RPMI8226 (cell line): Measurements from ENCODE around the gene PRAME.
"Not testable (repeated sequence)": the region's sequence is repeated elsewhere in the genome, so short reads cannot be mapped to it uniquely, and the experiment has no call there.

Experiments used
- DNase-seq: peaks from one replicate; pipeline ENCODE4 v3.0.0-alpha.2; 2015

PRAME gene

DNA sequence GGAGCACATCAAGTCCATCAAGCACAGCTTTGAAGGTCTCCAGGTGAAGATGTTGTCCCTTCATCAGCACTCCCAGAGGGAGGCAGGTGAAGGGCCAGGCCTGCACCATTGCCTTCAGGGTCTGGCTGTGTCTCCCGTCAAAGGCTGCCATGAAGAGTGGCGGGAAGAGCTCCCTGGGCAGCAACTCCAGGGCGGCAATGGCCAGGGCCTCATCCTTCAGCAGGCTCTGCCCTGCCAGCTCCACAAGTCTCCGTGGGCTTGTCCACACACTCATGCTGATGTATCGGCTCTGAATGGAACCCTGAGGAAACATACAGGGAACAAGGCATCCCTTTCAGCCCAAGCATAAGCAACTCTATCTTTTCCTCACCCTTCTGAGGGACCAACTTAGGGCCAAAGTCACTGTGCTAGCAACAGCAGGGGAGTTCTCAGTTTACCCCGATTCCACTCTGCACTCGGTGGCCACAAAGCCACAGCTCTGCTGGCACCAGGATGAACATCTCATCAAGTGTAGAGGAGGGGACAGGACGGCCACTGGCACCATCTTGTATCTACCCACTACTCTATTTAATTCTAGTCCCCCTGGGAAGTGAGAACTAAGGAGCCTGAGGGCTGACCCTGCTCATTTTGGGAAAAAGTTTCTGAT is 8.2 kb downstream of the PRAME start:
- no peak for DNase-seq

DNA sequence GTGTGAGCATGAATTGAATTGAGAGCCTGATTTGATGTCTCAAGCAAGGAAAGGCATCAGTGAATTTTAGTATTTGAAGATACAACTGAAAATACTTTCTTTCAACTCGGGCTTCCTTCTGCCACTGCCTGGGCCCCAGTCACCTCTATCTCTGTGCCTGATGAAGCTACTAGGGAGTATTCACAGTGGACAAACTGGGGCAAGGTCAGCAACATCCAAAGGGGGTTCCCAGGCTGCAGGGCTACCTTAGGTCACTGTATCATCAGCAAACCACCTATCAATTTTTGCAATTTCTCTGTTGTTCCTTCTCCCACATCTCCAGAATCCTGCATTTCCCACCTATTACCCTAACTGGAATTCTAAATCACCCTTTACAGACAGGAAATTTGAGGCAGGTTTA is 10.2 kb downstream of the PRAME start:
- no peak for DNase-seq

DNA sequence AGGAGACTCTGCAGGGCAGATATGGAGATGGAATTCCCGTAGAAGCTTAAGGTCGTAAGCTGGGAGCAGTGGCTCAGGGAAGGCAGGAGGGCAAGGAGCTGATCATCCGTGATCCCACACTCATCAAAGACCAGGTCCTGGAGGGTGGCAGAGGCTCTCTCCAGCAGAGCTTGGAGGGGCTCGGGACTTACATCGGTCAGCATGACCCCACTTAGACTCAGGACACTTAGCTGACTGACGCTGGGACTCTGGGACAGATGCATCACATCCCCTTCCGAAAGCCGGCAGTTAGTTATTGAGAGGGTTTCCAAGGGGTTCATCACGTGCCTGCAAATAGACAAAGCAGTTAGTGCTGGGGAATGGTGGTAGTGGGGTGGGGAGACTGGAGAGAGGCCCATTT is 10.7 kb downstream of the PRAME start:
- no peak for DNase-seq

DNA sequence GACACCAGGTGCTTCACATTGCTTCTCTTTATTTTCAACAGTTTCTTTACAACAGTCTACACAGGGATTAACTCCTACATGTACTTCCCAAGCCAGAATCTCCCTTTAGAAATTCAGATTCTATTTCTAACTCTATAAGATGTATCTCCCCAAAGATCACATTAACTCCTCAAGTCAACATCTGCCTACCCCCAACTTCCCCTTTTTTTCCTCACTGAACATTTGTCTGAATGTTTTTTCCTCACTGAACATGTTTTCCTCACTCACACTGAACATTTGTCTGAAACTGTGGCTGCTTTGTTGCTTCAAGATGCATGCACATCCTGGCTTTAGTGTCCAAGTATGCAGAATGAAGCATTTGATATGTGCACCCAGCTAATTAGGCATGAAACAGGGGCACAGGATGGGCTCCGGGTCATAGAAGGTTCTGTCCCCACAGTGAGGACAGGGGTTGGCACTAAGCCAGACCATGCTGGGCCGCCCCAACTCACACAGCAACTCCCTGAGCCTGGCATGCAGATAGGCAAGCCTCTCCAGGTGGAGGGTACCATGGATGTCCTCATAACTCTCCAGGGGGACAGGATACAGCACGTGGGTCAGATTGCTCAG is 11.3 kb downstream of the PRAME start:
- no peak for DNase-seq

DNA sequence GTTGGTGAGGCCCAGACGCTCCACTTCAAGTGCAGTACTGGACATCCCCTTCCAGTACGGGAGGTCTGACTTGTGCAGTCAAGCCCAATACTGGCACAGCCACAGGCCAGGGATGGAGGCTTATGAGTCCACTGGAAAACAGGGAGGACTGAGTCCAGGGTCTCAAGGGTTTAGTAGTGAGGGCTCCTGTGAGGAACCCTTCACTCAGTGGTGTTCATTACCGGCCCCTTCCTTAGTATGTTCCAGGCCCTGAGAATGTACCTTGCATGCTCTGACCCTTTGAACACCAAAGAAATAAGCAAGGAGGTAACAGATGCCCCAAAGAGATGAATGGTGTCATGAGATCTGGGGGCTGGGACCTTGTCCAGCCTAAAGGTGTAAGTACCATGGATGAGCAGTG is 11.8 kb downstream of the PRAME start:
- no peak for DNase-seq

DNA sequence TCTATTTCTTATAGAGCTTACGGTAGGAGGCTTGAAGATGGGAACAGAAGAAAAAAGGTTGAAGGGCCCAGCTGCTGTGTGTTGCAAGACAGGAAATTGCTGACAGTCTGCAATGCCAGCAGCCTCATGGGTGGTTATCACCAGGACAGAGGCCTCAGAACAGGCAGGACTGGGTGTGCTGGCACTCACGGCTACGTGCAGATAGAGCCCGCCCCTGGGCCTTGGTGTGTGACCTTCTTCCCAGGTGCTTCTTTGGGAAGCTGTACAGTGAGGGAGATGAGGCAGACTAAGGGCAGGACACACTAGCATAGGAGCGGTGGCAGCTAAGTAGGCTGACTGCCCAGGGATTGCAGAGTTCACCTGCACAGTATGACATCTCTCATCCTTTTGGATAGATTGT is 12.6 kb downstream of the PRAME start:
- DNase-seq, result peak; percentile 8

DNA sequence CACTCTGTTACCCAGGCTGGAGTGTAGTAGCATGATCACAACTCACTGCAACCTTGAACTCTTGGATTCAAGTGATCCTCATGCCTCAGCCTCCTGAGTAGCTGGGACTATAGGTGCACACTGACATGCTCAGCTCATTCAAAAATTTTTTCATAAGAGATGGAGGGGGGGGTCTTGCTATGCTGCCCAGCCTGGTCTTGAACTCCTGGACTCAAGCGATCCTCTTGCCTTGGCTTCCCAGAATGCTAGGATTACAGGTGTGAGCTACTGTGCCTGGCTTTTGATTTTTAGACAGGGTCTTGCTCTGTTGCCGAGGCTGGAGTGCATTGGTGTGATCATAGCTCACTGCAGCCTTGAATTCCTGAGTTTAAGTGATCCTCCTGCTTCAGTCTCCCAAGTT is 14.0 kb downstream of the PRAME start:
- DNase-seq, result no peak

DNA sequence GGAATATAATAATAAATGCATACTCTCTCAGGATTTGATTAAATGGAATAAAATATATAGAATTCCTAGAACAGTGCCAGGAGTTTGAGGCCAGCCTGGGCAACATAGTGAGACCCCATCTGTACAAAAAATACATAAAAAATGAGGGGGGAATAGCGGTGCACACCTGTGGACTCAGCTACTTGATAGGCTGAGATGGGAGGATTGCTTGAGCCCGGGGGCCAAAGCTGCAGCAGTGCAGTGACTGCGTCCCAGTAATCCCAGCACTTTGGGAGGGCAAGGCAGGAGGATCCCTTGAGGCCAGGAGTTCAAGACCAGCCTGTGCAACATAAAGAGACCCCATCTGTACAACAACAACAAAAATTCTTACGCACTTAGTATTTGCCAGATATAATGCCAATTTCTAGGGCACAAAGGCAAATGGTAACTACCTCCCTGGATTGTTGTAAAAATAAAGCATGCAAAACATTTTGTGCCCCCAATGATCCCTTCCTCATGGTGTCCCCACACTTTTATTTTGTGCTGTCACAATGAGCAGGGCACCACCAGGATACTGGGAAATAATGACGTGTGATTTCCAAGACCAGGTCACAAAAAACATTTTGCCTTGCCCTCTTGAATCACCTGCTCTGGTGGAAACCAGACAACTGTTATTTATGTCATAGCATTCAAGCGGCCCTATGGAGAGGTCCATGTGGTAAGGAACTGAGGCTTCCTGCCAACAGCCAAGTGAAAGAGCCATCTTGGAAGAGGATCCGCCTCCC is 20.7 kb downstream of the PRAME start:
- no peak for DNase-seq

DNA sequence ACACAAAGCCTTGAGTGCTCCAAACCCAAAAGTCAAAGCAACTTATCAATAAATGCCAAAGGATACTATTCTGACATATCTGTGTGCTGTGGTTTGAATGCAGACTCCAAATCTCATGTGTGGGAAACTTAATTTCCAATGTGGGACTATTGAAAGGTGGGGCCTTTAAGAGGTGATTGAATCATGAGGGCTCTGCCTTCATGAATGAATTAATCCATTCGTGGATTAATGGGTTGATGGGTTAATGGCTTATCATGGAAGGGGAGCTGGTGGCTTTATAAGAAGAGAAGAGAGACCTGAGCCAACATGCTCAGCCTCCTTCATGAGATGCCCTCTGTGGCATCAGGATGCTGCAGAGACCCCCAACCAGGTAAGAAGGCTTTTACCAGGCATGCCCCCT is 22.1 kb downstream of the PRAME start:
- no peak for DNase-seq

DNA sequence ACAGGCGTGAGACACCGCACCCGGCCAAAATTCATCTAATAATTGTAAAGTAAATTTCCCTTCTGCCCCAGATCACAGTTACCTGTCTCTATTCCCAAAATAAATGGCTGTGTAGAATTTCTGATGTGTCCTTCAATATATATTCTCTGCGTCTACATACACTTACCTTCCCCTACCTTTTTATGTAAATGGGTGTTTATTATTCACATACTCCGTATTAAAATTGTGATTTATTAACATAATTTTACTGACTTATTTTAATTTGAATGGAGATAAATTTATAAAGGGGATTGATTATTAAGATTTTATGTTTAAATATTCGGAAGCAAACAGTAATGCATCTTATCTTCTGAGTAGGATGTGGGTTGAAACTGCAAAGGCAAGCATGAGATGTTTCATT is 22.6 kb downstream of the PRAME start:
- DNase-seq, result no peak

DNA sequence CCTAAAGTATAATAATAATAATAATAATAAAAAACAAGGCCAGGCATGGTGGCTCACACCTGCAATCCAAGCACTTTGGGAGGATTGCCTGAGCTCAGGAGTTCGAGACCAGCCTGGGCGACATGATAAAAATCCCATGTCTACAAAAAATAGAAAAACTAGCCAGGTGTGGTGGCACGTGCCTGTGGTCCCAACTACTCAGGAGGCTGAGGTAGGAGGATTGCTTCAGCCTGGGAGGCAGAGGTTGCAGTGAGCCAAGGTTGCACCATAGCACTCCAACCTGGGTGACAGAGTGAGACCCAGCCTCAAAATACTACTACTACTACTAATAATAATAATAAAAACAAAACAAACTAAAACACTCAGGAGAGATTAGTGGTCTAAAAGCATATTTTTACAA is 23.4 kb downstream of the PRAME start:
- DNase-seq, result no peak

DNA sequence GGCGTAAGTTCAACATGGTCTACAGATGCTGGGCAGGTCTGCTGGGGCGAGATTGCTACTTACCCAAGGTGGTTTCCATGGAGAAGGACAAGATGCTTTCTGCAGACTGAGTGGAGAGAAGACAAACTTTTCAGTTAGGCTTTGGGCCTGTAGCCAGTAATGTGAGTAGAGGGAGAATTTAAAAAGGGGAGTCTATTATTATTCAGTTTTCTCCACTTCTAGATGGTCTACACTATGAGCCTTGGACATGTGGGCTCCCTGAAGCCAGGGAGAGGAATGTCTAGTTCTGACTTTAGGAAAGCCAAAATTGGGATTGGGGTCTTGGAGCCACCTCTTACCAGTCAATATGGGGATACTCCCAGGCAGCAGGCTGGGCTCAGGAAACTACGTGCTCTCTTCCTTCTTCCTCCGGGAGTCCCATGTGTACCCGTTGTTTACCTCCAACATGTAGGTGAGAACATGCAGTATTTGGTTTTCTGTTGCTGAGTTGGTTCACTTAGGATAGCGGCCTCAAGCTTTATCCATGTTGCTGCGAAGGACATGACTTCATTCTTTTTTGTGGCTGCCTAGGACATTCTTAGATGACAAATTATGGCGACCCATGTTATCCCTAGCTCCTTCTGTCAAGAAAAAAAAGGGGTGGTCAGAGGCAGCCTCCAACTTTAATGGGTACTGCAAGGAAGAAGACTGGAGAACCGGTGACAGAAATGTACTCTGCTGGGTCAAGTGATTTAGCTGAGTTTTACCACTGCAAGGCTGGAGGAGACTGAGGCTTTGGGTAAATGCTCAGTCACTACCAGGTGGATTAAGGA is 24.3 kb downstream of the PRAME start:
- DNase-seq, result no peak

DNA sequence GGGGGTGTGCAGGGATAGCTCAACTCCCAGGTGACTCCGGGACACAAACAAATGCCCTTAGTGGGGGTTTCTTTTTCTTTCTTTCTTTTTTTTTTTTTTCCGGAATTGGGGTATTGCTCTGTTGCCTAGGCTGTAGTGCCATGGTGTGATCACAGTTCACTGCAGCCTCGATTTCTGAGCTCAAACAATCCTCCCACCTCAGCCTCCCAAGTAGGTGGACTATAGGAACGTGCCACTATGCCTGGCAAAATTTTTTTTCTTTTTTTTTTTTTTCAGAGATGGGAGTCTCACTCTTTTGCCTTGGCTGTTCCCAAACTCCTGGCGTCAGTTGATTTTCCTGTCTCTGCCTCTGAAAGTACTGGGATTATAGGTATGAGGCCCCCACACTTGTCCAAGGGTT is 25.2 kb downstream of the PRAME start:
- no peak for DNase-seq

DNA sequence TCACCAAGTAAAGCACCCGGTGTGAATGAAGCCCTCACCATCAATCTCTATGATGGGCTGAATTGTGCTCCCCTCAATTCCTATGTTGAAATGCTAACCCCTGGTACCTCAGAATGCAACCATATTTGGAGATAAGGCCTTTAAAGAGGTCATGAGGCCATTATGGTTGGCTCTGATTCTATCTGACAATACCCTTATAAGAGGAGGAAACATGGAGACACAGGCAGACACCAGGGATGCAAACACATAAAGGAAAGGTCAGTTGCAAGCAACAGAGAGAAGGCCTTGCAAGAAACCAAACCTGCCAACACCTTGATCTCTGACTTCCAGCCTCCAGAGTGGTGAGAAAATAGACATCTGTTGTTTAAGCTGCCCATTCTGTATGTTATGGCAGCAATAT is 25.6 kb downstream of the PRAME start:
- no peak for DNase-seq

DNA sequence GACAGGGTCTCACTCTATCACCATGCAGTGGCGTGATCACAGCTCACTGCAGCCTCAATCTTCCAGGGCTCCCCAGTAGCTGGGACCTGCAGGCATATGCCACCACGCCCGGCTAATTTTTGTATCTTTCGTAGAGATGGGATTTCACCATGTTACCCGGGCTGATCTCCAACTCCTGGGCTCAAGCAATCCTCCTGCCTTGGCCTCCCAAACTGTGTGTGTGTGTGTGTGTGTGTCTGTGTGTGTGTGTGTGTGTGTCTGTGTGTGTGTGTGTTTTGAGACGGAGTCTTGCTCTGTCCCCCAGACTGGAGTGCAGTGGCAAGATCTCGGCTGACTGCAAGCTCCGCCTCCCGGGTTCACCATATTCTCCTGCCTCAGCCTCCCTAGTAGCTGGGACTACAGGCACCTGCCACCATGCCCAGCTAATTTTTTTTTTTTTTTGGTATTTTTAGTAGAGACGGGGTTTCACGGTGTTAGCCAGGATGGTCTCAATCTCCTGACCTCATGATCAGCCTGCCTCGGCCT is 26.5 kb downstream of the PRAME start:
- DNase-seq, result not testable (repeated sequence)

DNA sequence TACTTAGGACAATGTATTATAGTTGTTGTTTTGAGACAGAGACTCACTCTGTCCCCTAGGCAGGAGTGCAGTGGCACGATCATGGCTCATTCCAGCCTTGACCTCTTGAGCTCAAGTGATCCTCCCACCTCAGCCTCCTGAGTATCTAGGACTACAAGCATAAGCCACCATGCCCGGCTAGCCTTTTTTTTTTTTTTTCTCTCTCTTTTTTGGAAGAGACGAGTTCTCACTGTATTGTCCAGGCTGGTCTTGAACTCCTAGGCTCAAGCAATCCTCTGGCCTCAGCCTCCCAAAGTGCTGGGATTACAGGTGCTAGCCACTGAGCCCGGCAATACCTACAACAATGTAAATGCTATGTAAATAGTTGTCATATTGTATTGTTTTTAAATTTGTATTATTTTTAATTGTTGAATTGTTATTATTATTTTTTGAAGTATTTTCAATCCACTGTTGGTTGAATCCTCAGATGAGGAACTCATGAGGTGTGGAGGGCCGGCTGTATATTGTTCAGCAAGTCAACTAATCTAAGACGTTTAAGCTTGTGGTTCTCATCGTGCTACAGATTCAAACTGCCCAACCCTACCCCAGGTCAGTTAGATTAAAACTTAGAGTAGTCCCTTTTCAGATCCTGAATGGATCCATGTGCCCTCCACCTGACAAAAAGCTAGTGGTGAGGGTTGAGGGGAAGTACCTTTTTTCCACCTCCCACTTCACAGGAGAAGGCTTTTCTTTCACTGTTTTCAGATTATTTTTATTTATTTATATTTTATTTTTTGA is 27.1 kb downstream of the PRAME start:
- DNase-seq, result no peak

DNA sequence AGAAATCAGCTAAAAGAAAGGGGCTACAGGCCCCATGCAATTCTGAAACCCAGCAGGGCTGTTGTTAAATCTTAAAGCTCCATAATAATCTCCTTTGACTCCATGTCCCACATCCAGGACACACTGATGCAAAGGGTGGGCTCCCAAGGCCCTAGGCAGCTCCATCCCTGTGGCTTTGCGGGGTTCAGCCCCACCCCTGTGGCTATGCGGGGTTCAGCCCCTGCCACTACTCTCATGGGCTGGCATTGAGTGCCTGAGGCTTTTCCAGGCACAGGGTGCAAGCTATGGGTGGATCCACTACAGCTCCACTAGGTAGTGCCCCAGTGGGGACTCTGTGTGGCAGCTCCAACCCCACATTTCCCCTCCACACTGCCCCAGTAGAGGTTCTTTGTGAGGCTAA is 30.3 kb downstream of the PRAME start:
- no peak for DNase-seq

DNA sequence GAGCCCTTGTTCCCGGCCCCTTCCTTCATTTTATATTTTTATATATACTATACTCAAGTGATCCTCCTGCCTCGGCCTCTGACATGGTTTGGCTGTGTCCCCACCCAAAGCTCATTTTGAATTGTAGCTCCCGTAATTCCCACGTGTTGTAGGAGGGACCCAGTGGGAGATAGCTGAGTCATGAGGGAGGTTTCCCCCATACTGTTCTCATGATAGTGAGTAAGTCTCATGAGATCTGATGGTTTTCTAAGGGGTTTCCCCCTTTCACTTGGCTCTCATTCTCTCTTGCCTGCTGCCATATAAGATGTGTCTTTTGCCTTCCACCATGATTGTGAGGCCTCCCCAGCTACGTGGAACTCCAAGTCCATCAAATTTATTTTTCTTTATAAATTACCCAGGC is 31.8 kb downstream of the PRAME start:
- DNase-seq, result no peak

DNA sequence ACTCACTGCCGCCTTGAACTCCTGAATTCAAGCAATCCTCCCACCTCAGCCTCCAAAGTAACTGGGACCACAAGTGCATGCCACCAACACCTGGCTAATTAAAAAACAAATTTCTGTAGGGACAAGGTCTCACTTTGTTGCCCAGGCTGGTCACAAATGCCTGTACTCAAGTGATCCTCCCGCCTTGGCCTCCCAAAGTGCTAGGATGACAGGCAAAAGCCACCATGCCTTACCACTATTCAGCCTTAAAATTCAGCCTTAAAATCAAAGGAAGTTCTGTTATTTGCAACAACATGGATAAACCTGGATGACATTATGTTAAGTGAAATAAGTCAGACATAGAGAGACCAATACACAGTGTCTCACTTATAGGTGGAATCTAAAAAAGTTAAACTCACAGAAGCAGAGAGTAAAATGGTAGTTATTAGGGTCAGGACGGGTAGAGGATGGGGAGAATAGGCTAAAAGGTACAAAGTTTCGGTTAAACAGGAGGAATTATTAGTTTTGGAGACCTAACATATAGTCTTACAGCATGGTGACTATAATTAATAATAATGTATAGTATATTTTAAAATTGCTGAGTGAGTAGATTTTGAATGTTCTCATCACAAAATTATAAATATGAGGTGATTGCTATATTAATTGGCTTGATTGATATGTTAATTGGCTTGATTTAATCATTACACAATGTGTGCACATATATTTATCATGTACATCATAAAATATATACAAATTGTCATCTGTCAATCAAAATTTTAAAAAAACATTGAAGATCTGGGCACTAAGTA is 32.7 kb downstream of the PRAME start:
- DNase-seq, result no peak

DNA sequence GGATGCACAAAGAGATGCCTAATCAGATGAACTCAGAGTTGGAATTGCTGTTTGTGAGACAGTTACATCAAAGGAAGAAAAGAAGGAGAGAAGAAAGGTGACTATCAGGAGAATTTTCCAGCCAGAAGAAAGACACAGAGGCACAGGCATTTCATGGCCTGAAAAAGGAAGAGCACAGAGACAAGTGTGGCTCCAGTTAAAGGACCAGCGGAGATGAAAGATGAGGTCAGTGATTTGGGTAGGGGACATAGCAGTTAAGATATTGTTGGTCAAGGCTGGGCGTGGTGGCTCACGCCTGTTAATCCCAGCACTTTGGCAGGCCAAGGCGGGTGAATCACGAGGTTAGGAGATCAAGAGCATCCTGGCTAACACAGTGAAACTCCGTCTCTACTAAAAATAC is 35.6 kb downstream of the PRAME start:
- no peak for DNase-seq

DNA sequence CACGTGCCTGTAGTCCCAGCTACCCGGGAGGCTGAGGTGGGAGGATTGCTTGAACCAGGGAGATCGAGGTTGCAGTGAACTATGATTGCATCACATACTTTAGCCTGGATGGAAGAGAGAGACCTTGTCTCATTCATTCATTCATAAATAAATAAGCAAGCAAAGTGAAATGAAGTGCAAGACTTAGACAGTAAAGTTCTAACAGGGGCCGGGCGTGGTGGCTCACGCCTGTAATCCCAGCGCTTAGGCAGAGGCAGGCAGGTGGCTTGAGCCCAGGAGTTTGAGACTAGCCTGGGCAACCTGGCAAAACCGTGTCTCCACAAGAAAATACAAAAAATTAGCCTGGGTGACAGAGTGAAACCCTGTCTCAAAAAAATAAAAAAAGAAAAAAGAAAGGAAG is 37.4 kb downstream of the PRAME start:
- DNase-seq, result no peak
